ENCODE results near the gene DNASE1.

DNA sequence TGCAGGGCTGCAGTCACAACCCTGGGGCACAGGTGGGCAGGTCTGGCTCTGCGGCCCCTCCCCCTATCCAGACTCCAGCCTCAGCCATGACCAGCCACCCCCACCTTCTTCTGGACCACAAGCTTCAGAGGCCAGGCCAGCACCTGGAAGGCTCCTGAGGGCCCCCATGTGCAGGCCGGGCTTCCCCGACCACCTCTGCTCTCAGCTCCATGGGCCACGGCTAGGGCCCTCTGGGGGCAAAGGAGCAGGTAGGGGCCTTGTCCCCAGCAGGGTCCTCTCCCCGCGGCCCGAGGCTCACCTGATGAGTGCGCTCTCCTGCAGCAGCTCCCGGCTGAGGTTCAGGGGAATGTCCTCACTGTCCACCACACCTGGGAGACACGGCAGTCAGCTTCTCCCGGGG, 16.9 kb downstream of the DNASE1 start:
- no peak for TF ChIP-seq POLR2A (IDR thresholded peaks at IDR 0.05)
- TF ChIP-seq, protein P1, sequence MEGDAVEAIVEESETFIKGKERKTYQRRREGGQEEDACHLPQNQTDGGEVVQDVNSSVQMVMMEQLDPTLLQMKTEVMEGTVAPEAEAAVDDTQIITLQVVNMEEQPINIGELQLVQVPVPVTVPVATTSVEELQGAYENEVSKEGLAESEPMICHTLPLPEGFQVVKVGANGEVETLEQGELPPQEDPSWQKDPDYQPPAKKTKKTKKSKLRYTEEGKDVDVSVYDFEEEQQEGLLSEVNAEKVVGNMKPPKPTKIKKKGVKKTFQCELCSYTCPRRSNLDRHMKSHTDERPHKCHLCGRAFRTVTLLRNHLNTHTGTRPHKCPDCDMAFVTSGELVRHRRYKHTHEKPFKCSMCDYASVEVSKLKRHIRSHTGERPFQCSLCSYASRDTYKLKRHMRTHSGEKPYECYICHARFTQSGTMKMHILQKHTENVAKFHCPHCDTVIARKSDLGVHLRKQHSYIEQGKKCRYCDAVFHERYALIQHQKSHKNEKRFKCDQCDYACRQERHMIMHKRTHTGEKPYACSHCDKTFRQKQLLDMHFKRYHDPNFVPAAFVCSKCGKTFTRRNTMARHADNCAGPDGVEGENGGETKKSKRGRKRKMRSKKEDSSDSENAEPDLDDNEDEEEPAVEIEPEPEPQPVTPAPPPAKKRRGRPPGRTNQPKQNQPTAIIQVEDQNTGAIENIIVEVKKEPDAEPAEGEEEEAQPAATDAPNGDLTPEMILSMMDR (IDR thresholded peaks at IDR 0.05): no peak

All from adrenal gland (tissue), 5 donors.